Vagina (tissue), 2 donors: ENCODE results near the gene FAM177B. TPM values are rescaled to one million over a fixed set of nuclear protein-coding genes. Genes with fewer than 3 reads are reported as not detected.

Experiments
- DNase-seq, 2 donors: peaks; one replicate each; pipeline ENCODE4 v3.0.0-alpha.2; 2017; ENCODE audit errors: extremely low spot score in 2 of 2
- H3K27ac ChIP-seq: fragments of 200-600 bp; sonication (generic); one replicate; pipeline ENCODE4 v1.5.1; 2019
- H3K27me3 ChIP-seq: fragments of 200-600 bp; sonication (generic); one replicate; pipeline ENCODE4 v1.5.1; 2019
- H3K36me3 ChIP-seq, 2 donors: fragments of 200-600 bp; sonication (generic); one replicate each; pipeline ENCODE4 v1.5.1; 2017 to 2019
- H3K4me1 ChIP-seq: fragments of 200-600 bp; sonication (generic); one replicate; pipeline ENCODE4 v1.5.1; 2019
- H3K4me3 ChIP-seq, 2 donors: fragments of 200-600 bp; sonication (generic); 1 replicate in 1 of 2; 2 replicates in 1 of 2; pipeline ENCODE4 v1.5.1; 2016 to 2019
- H3K9me3 ChIP-seq: fragments of 200-600 bp; sonication (generic); one replicate; pipeline ENCODE4 v1.5.1; 2019
- CTCF ChIP-seq, 3 experiments: fragments of 450-650 bp in 2 of 3; fragments of 200-600 bp in 1 of 3; sonication (generic) in 1 of 3; IDR thresholded peaks; one replicate each; pipeline ENCODE4 v1.5.1; 2017 to 2019; ENCODE audit warnings: antibody characterized with exemption in 3 of 3, mild to moderate bottlenecking in 2 of 3, moderate library complexity in 2 of 3
- POLR2A ChIP-seq, 2 donors: fragments of 450-650 bp; IDR thresholded peaks; one replicate each; pipeline ENCODE4 v1.6.1; 2017; ENCODE audit warnings: antibody characterized with exemption in 2 of 2, mild to moderate bottlenecking in 2 of 2, moderate library complexity in 2 of 2
- POLR2AphosphoS5 ChIP-seq, 2 donors: sonication (generic); formaldehyde crosslinking; IDR thresholded peaks; one replicate each; pipeline ENCODE4 v1.9.0; 2017; ENCODE audit warnings: antibody characterized with exemption in 2 of 2, mild to moderate bottlenecking in 2 of 2, low read depth in 1 of 2; ENCODE audit not compliant: insufficient read depth in 1 of 2
- intact Hi-C: fragments of 100-400 bp; cut with DNase I; formaldehyde crosslinking; loops from one replicate; pipeline ENCODE4 v1.15.1; 2023
- total RNA-seq: library from RNA; depleted of rRNA; stranded (reverse); fragments of >200 nt; gene quantifications from one replicate; pipeline ENCODE4 v1.2.3, GENCODE V29; 2016

The FAM177B gene
- total RNA-seq, 1 donor from 2014 or later = not detected

GRCh38 chr1:222697826-222698225 is 39.2 kb upstream of the FAM177B start:
- Histone ChIP-seq H3K9me3 (no peaks in the 10 kb centered on the region), H3K27ac (no peak overlapping the region), H3K27me3 (no peaks in the 10 kb centered on the region), H3K4me1 (peaks cover 7% of the 10 kb centered on the region), H3K4me3 (no peak overlapping the region), H3K36me3 (peaks cover 0 to 6% of the 10 kb centered on the region in 2 donors)
- no peak for TF ChIP-seq POLR2AphosphoS5 (IDR thresholded peaks at IDR 0.05; ENCODE audit: insufficient read depth in 1 of 2, low read depth in 1 of 2)
- TF ChIP-seq POLR2A (IDR thresholded peaks at IDR 0.05) = no peak
- TF ChIP-seq CTCF (IDR thresholded peaks at IDR 0.05) = no peak
- no peak for DNase-seq
- intact Hi-C loops = no loop called here

GRCh38 chr1:222702210-222702609 is 34.8 kb upstream of the FAM177B start:
- DNase-seq = no peak
- peaks cover 7% of the 10 kb centered on the region for H3K4me1 ChIP-seq
- no peak overlapping the region for H3K27ac ChIP-seq
- no peaks in the 10 kb centered on the region for H3K9me3 ChIP-seq
- peaks cover 0 to 6% of the 10 kb centered on the region in 2 donors for H3K36me3 ChIP-seq
- TF ChIP-seq POLR2AphosphoS5 (IDR thresholded peaks at IDR 0.05; ENCODE audit: insufficient read depth in 1 of 2, low read depth in 1 of 2) (no peak), POLR2A (IDR thresholded peaks at IDR 0.05) (no peak), CTCF (IDR thresholded peaks at IDR 0.05) (no peak)
- intact Hi-C loops = no loop called here
- no peak overlapping the region for H3K4me3 ChIP-seq
- H3K27me3 ChIP-seq = no peaks in the 10 kb centered on the region

- Histone ChIP-seq H3K9me3 (no peaks in the 10 kb centered on the region), H3K4me3 (no peak overlapping the region), H3K27me3 (no peaks in the 10 kb centered on the region), H3K27ac (no peak overlapping the region), H3K36me3 (peaks cover 0 to 6% of the 10 kb centered on the region in 2 donors), H3K4me1 (peaks cover 15% of the 10 kb centered on the region)
- TF ChIP-seq POLR2A (IDR thresholded peaks at IDR 0.05) (no peak), POLR2AphosphoS5 (IDR thresholded peaks at IDR 0.05; ENCODE audit: insufficient read depth in 1 of 2, low read depth in 1 of 2) (no peak), CTCF (IDR thresholded peaks at IDR 0.05) (no peak)
- intact Hi-C loops = loop anchor here (2.0 kb wide), 1 partner anchor 21 kb away; no protein-coding TSS in a partner anchor
- no peak for DNase-seq
Observed at GRCh38 chr1:222704260-222704659, 32.7 kb upstream of the FAM177B start.

- TF ChIP-seq POLR2AphosphoS5 (IDR thresholded peaks at IDR 0.05; ENCODE audit: insufficient read depth in 1 of 2, low read depth in 1 of 2) (no peak), POLR2A (IDR thresholded peaks at IDR 0.05) (no peak), CTCF (IDR thresholded peaks at IDR 0.05) (no peak)
- H3K36me3 ChIP-seq = no peaks in the 10 kb centered on the region
- no peaks in the 10 kb centered on the region for H3K27me3 ChIP-seq
- no peak for DNase-seq
- H3K4me1 ChIP-seq = peaks cover 33% of the 10 kb centered on the region
- no peaks in the 10 kb centered on the region for H3K9me3 ChIP-seq
- no peak overlapping the region for H3K27ac ChIP-seq
- intact Hi-C loops = no loop called here
- no peak overlapping the region for H3K4me3 ChIP-seq
Observed at GRCh38 chr1:222706815-222707214, 30.2 kb upstream of the FAM177B start.

GRCh38 chr1:222709700-222710153 is 27.3 kb upstream of the FAM177B start:
- intact Hi-C loops = no loop called here
- no peaks in the 10 kb centered on the region for H3K27me3 ChIP-seq
- H3K4me3 ChIP-seq = no peak overlapping the region
- DNase-seq = no peak
- no peaks in the 10 kb centered on the region for H3K9me3 ChIP-seq
- no peaks in the 10 kb centered on the region for H3K36me3 ChIP-seq
- no peak overlapping the region for H3K27ac ChIP-seq
- TF ChIP-seq POLR2A (IDR thresholded peaks at IDR 0.05) (no peak), POLR2AphosphoS5 (IDR thresholded peaks at IDR 0.05; ENCODE audit: insufficient read depth in 1 of 2, low read depth in 1 of 2) (no peak), CTCF (IDR thresholded peaks at IDR 0.05) (no peak)
- peaks cover 44% of the 10 kb centered on the region for H3K4me1 ChIP-seq
